Activated CD4-positive, alpha-beta memory T cell treated with anti-CD3 and anti-CD28 coated beads, Interleukin-2, amount 10 ng/mL, durations not matched to agents 7 days and 5 days (primary cell): ENCODE measurements around the gene ADGRL3. TPM values are rescaled to one million over a fixed set of nuclear protein-coding genes. Genes with fewer than 3 reads are reported as not detected.

Source experiments
- CTCF ChIA-PET: fragments of 350-600 bp; sonication (Branson Sonifier 250); formaldehyde crosslinking; loops from one replicate; lab custom pipeline; 2021; ENCODE audit warnings: antibody characterized with exemption, inconsistent platforms; lab: Charles Lee
- POLR2A ChIA-PET: fragments of 350-600 bp; sonication (Branson Sonifier 250); formaldehyde crosslinking; loops from one replicate; lab custom pipeline; 2021; ENCODE audit warnings: antibody characterized with exemption; lab: Charles Lee
- DNase-seq: peaks from one replicate; pipeline ENCODE4 v3.0.0-alpha.2; 2020
- H3K27ac Mint-ChIP-seq: one replicate; pipeline ENCODE4 v1.8.0; 2021; ENCODE audit warnings: mild to moderate bottlenecking, mixed read lengths
- H3K27me3 Mint-ChIP-seq: one replicate; pipeline ENCODE4 v1.8.0; 2021; ENCODE audit warnings: mixed read lengths
- H3K36me3 Mint-ChIP-seq: one replicate; pipeline ENCODE4 v1.8.0; 2021; ENCODE audit warnings: low read depth, mixed read lengths
- H3K4me1 Mint-ChIP-seq: one replicate; pipeline ENCODE4 v1.8.0; 2021; ENCODE audit warnings: mixed read lengths
- H3K4me3 Mint-ChIP-seq: one replicate; pipeline ENCODE4 v1.8.0; 2021; ENCODE audit warnings: mild to moderate bottlenecking, mixed read lengths
- H3K9me3 Mint-ChIP-seq: one replicate; pipeline ENCODE4 v1.8.0; 2021; ENCODE audit warnings: mixed read lengths
- total RNA-seq, 2 experiments: library from RNA; stranded (reverse); gene quantifications; one replicate each; pipeline ENCODE4 v1.2.3, GENCODE V29; 2021

ADGRL3 gene
- total RNA-seq, 2 experiments from 2014 or later = not detected

DNA sequence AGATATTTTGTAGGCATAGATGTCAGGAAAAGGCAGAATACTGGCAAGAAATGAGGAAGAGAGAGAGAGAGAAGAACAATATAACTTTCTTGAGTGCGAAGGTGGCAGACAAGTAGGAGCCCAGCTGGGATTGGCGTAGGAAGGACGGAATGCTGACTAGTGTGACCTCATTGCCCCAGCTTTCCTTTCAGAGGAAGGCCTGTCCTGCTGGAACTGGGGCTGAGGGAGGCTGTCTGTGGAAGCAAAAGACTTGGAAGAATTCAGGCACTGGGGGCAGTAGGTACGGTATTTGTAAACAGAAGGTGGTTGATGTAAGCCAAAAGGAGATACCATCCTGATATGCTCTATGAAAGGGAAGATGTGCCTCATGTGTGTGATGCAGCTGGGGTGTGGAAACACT lies 818.4 kb downstream of the ADGRL3 start:
- ChIA-PET CTCF (no interaction called here), POLR2A (no interaction called here)
- H3K36me3 Mint-ChIP-seq = no peaks in the 10 kb centered on the region
- no peak overlapping the region for H3K27ac Mint-ChIP-seq
- no peaks in the 10 kb centered on the region for H3K4me1 Mint-ChIP-seq
- H3K4me3 Mint-ChIP-seq = no peak overlapping the region
- DNase-seq = no peak
- H3K27me3 Mint-ChIP-seq = no peaks in the 10 kb centered on the region
- peaks cover 10% of the 10 kb centered on the region for H3K9me3 Mint-ChIP-seq

- CTCF ChIA-PET = no interaction called here
- H3K36me3 Mint-ChIP-seq = no peaks in the 10 kb centered on the region
- H3K9me3 Mint-ChIP-seq = peaks cover 5% of the 10 kb centered on the region
These were observed 823.5 kb downstream of the ADGRL3 start for GRCh38 chr4:62023633-62024032.

DNA sequence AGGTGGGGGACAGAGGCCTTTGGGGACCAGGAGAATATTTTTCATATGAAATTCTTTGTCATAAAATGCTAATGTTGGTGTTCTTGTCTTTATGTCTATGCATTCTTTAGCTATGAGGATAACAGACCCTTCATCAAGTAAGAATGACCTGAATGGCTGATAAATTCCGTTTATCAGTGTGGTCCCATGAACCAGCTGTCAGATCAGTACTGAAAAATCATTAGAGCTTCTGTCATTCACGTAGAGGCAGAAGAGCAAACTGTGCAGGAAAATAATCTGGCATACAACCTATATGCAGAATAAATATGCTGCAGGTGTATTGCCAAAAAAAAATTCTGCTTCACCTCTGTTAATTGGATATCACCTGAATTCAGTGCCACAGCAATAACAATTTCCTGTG lies 828.6 kb downstream of the ADGRL3 start:
- no peaks in the 10 kb centered on the region for H3K36me3 Mint-ChIP-seq
- ChIA-PET CTCF (no interaction called here), POLR2A (no interaction called here)
- no peak overlapping the region for H3K27ac Mint-ChIP-seq
- no peaks in the 10 kb centered on the region for H3K4me1 Mint-ChIP-seq
- H3K4me3 Mint-ChIP-seq = no peak overlapping the region
- no peak for DNase-seq
- H3K27me3 Mint-ChIP-seq = no peaks in the 10 kb centered on the region
- H3K9me3 Mint-ChIP-seq = peaks cover 7% of the 10 kb centered on the region

More at GRCh38 chr4:62023633-62024032, 823.5 kb downstream of the ADGRL3 start:
- DNase-seq = no peak
- H3K4me1 Mint-ChIP-seq = no peaks in the 10 kb centered on the region
- no peaks in the 10 kb centered on the region for H3K27me3 Mint-ChIP-seq
- POLR2A ChIA-PET = no interaction called here
- H3K27ac Mint-ChIP-seq = no peak overlapping the region
- no peak overlapping the region for H3K4me3 Mint-ChIP-seq

DNA sequence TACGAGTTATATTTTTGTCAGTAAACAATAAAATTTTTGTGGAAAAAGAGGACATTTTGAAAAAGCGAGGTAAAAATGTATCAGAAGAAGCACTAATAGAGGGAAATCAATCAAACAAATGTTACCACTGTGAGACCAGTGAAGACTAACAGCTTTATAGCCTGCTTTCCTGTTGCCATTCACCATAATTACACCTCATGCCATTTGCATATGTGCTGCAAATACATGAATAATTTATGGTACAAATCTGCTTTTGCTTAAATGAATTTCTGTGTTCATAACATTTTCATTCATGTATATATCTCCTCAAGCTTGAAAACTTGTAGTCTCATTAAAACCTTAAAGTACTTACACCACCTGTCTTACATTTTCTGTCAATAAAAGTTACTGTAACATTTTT lies 830.8 kb downstream of the ADGRL3 start:
- Mint-ChIP-seq H3K27me3 (no peaks in the 10 kb centered on the region), H3K4me3 (no peak overlapping the region), H3K27ac (no peak overlapping the region), H3K9me3 (peaks cover 7% of the 10 kb centered on the region), H3K36me3 (no peaks in the 10 kb centered on the region), H3K4me1 (no peaks in the 10 kb centered on the region)
- POLR2A ChIA-PET = no interaction called here
- DNase-seq = no peak
- CTCF ChIA-PET = no interaction called here

- Mint-ChIP-seq H3K4me1 (no peaks in the 10 kb centered on the region), H3K36me3 (no peaks in the 10 kb centered on the region), H3K27me3 (no peaks in the 10 kb centered on the region), H3K9me3 (peaks cover 6% of the 10 kb centered on the region), H3K4me3 (no peak overlapping the region), H3K27ac (no peak overlapping the region)
- ChIA-PET CTCF (no interaction called here), POLR2A (no interaction called here)
- DNase-seq = no peak
These were observed 837.4 kb downstream of the ADGRL3 start for GRCh38 chr4:62037571-62037970.

- Mint-ChIP-seq H3K4me3 (no peak overlapping the region), H3K27ac (no peak overlapping the region), H3K9me3 (no peaks in the 10 kb centered on the region), H3K4me1 (no peaks in the 10 kb centered on the region), H3K36me3 (no peaks in the 10 kb centered on the region), H3K27me3 (no peaks in the 10 kb centered on the region)
- ChIA-PET CTCF (no interaction called here), POLR2A (no interaction called here)
- no peak for DNase-seq
These were observed 851.2 kb downstream of the ADGRL3 start for GRCh38 chr4:62051332-62051731.

DNA sequence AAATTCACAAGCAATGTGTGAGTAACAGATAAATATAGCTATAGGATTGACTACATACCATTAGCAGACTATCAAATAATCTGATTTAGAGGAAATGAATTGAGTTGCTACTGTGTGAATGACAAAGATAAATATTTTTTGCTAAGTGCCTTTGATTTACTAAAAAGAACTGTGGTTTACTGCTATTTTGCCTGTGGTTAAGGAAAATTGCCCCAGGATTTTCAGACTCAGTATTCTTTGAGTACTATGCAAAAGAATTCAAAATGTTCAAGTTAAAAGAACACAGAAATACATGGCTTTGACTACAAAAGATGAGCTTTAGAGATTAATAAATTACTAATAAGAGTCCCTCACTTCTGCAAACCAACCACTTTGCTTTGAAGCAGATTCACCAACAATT lies 853.8 kb downstream of the ADGRL3 start:
- Mint-ChIP-seq H3K4me3 (no peak overlapping the region), H3K4me1 (no peaks in the 10 kb centered on the region), H3K9me3 (no peaks in the 10 kb centered on the region), H3K27ac (no peak overlapping the region), H3K36me3 (no peaks in the 10 kb centered on the region), H3K27me3 (no peaks in the 10 kb centered on the region)
- no peak for DNase-seq
- POLR2A ChIA-PET = no interaction called here
- CTCF ChIA-PET = no interaction called here

DNA sequence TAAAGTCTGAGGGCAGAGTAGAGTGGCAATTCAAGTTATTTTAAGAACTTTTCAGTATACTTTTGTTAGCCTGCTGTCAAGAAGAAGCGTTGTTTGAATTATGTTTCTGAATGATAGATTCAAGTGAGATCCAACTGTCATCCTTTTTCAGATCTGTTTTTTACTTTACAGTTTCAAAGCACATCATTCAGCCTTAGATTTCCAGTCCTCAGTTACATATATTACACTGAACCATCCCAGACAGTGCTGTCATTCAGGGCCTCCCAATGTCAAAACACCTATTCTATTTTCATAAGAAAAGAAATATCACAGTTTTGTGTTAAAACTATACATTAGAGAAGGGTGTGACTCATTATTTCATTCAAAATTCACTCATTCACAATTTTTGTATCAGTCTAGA lies 856.9 kb downstream of the ADGRL3 start:
- Mint-ChIP-seq H3K27me3 (no peaks in the 10 kb centered on the region), H3K36me3 (no peaks in the 10 kb centered on the region), H3K4me1 (no peaks in the 10 kb centered on the region), H3K27ac (no peak overlapping the region), H3K9me3 (peaks cover 5% of the 10 kb centered on the region), H3K4me3 (no peak overlapping the region)
- DNase-seq = no peak
- ChIA-PET CTCF (no interaction called here), POLR2A (no interaction called here)

GRCh38 chr4:62058571-62058970 lies 858.4 kb downstream of the ADGRL3 start:
- ChIA-PET CTCF (no interaction called here), POLR2A (no interaction called here)
- Mint-ChIP-seq H3K36me3 (no peaks in the 10 kb centered on the region), H3K4me1 (no peaks in the 10 kb centered on the region), H3K27ac (no peak overlapping the region), H3K9me3 (peaks cover 5% of the 10 kb centered on the region), H3K27me3 (no peaks in the 10 kb centered on the region), H3K4me3 (no peak overlapping the region)
- no peak for DNase-seq

DNA sequence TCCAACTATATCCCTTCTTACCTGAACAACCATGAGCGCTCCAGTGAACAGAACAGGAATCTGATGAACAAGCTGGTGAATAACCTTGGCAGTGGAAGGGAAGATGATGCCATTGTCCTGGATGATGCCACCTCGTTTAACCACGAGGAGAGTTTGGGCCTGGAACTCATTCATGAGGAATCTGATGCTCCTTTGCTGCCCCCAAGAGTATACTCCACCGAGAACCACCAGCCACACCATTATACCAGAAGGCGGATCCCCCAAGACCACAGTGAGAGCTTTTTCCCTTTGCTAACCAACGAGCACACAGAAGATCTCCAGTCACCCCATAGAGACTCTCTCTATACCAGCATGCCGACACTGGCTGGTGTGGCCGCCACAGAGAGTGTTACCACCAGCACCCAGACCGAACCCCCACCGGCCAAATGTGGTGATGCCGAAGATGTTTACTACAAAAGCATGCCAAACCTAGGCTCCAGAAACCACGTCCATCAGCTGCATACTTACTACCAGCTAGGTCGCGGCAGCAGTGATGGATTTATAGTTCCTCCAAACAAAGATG lies 870.2 kb downstream of the ADGRL3 start:
- H3K27ac Mint-ChIP-seq = no peak overlapping the region
- POLR2A ChIA-PET = no interaction called here
- no peak overlapping the region for H3K4me3 Mint-ChIP-seq
- no peaks in the 10 kb centered on the region for H3K4me1 Mint-ChIP-seq
- no peak for DNase-seq
- no peaks in the 10 kb centered on the region for H3K36me3 Mint-ChIP-seq
- CTCF ChIA-PET = no interaction called here
- no peaks in the 10 kb centered on the region for H3K27me3 Mint-ChIP-seq
- peaks cover 2% of the 10 kb centered on the region for H3K9me3 Mint-ChIP-seq

DNA sequence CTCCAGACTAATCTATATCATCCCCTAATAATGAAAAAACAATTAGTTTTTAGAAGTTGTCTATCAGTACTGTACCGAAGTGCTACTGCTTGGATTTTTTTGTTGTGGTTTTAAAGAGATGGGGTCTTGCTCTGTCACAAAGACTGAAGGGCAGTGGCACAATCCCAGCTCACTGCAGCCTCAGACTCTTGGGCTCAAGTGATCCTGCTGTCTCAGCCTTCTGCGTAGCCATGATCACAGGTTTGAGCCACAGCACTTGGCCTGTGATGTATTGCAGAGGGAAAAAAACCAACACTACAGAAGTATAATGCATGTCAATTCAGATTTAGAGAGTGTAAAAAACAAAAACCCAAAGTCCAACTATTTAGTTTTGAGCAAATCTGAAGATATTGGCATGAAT lies 875.0 kb downstream of the ADGRL3 start:
- Mint-ChIP-seq H3K36me3 (no peaks in the 10 kb centered on the region), H3K4me1 (no peaks in the 10 kb centered on the region), H3K27ac (no peak overlapping the region), H3K9me3 (peaks cover 2% of the 10 kb centered on the region), H3K27me3 (no peaks in the 10 kb centered on the region), H3K4me3 (no peak overlapping the region)
- ChIA-PET POLR2A (no interaction called here), CTCF (no interaction called here)
- DNase-seq = no peak

DNA sequence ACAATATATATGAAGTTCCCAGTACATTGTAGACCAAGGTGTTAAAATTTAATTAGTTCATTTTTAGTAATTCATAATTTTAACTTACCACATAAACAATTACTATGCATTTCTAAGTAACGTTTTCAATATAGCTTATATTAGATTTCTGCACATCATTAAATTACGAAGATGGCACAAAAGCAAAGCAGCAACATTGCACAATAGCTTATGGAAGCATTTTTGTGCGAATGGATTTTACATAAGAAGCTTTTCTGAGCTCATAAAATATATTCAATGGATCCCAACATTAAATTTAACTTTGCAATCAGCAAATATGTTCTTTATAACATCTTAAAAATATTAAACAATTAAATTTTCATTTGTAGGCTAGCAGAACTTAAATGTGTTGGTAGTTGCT lies 875.4 kb downstream of the ADGRL3 start:
- Mint-ChIP-seq H3K4me3 (no peak overlapping the region), H3K4me1 (no peaks in the 10 kb centered on the region), H3K9me3 (peaks cover 2% of the 10 kb centered on the region), H3K36me3 (no peaks in the 10 kb centered on the region), H3K27ac (no peak overlapping the region), H3K27me3 (no peaks in the 10 kb centered on the region)
- ChIA-PET POLR2A (no interaction called here), CTCF (no interaction called here)
- no peak for DNase-seq

DNA sequence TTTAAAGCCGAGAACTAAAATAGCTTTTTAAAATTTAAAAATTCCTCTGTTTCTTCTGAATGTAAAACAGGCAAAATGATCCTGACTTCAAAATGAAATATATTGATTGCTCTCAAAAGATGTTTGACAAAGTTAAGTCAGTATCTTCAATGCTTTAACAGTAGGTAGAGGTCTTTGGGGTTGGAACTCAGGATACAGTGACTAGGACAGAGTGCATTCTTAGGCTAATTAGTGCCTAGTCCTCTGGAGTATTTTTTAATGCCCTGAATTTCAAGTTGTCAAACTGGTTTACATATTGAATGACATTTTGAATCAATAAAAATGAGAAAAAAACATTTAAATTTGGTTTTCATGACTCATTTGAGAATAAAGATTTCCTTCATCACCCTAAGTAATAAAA lies 877.3 kb downstream of the ADGRL3 start:
- ChIA-PET CTCF (no interaction called here), POLR2A (no interaction called here)
- H3K36me3 Mint-ChIP-seq = no peaks in the 10 kb centered on the region
- no peak overlapping the region for H3K4me3 Mint-ChIP-seq
- H3K27ac Mint-ChIP-seq = no peak overlapping the region
- no peaks in the 10 kb centered on the region for H3K4me1 Mint-ChIP-seq
- no peak for DNase-seq
- no peaks in the 10 kb centered on the region for H3K9me3 Mint-ChIP-seq
- no peaks in the 10 kb centered on the region for H3K27me3 Mint-ChIP-seq

- Mint-ChIP-seq H3K36me3 (no peaks in the 10 kb centered on the region), H3K27ac (no peak overlapping the region), H3K4me3 (no peak overlapping the region), H3K4me1 (no peaks in the 10 kb centered on the region), H3K27me3 (no peaks in the 10 kb centered on the region), H3K9me3 (no peaks in the 10 kb centered on the region)
- ChIA-PET POLR2A (no interaction called here), CTCF (no interaction called here)
- DNase-seq = no peak
These were observed 880.3 kb downstream of the ADGRL3 start for GRCh38 chr4:62080431-62080830.
